Mesendoderm (in vitro differentiated cells): ENCODE data around the gene DMBT1.

Experiments used
- DNase-seq: peaks from one replicate; pipeline ENCODE4 v3.0.0; 2013
- H2AK5ac ChIP-seq: 2 replicates; pipeline ENCODE4 v1.6.1; 2013; ENCODE audit warnings: low read length, inconsistent platforms
- H2BK120ac ChIP-seq: 2 replicates; pipeline ENCODE4 v1.6.1; 2013; ENCODE audit warnings: low read depth, mild to moderate bottlenecking, low read length, moderate library complexity, mixed read lengths
- H2BK15ac ChIP-seq: replicated peaks from 2 replicates; pipeline ENCODE4 v1.6.1; 2013; ENCODE audit warnings: low read depth, mild to moderate bottlenecking, moderate library complexity
- H2BK5ac ChIP-seq: 2 replicates; pipeline ENCODE4 v1.6.1; 2013; ENCODE audit warnings: low read length, inconsistent platforms
- H3K18ac ChIP-seq: 2 replicates; pipeline ENCODE4 v1.6.1; 2013; ENCODE audit warnings: mild to moderate bottlenecking, low read length, mixed read lengths
- H3K23ac ChIP-seq: one replicate; pipeline ENCODE4 v1.6.1; 2013; ENCODE audit warnings: low read length
- H3K27ac ChIP-seq: 2 replicates; pipeline ENCODE4 v1.5.1; 2013; ENCODE audit warnings: low read depth, mild to moderate bottlenecking, inconsistent platforms, low read length, moderate library complexity
- H3K27me3 ChIP-seq: 2 replicates; pipeline ENCODE4 v1.6.1; 2013; ENCODE audit warnings: low read length, control low read depth, mild to moderate bottlenecking, inconsistent platforms; ENCODE audit not compliant: insufficient read depth, poor library complexity
- H3K36me3 ChIP-seq: 2 replicates; pipeline ENCODE4 v1.6.1; 2013; ENCODE audit warnings: low read length, inconsistent platforms; ENCODE audit not compliant: control insufficient read depth, insufficient read depth
- H3K4ac ChIP-seq: one replicate; pipeline ENCODE4 v1.6.1; 2013; ENCODE audit warnings: low read depth, mild to moderate bottlenecking, low read length, moderate library complexity
- H3K4me1 ChIP-seq: 2 replicates; pipeline ENCODE4 v1.6.1; 2013; ENCODE audit warnings: low read depth, low read length, inconsistent platforms; ENCODE audit not compliant: control insufficient read depth
- H3K4me2 ChIP-seq: 2 replicates; pipeline ENCODE4 v1.6.1; 2013; ENCODE audit warnings: low read length
- H3K4me3 ChIP-seq: 2 replicates; pipeline ENCODE4 v1.5.1; 2013; ENCODE audit warnings: mild to moderate bottlenecking, low read length
- H3K56ac ChIP-seq: one replicate; pipeline ENCODE4 v1.6.1; 2013; ENCODE audit warnings: low read length
- H3K79me1 ChIP-seq: 2 replicates; pipeline ENCODE4 v1.6.1; 2013; ENCODE audit warnings: low read length, inconsistent platforms
- H3K79me2 ChIP-seq: 2 replicates; pipeline ENCODE4 v1.6.1; 2013; ENCODE audit warnings: mild to moderate bottlenecking, low read length; ENCODE audit not compliant: control insufficient read depth, insufficient read depth
- H3K9ac ChIP-seq: 2 replicates; pipeline ENCODE4 v1.6.1; 2013; ENCODE audit warnings: low read length, inconsistent platforms
- H4K5ac ChIP-seq: one replicate; pipeline ENCODE4 v1.6.1; 2013; ENCODE audit warnings: low read length
- H4K8ac ChIP-seq: one replicate; pipeline ENCODE4 v1.6.1; 2013; ENCODE audit warnings: low read depth, mild to moderate bottlenecking, control low read depth, low read length, moderate library complexity
- WGBS: extraction: QIAGEN DNeasy Blood & Tissue Kit; methylation state at CpG from one replicate; pipeline ENCODE4 v1.1.7; 2013; ENCODE audit warnings: low lambda C conversion rate, missing lambda C conversion rate; ENCODE audit not compliant: insufficient coverage; ENCODE audit errors: extremely low coverage; 5-methylcytosine and 5-hydroxymethylcytosine counted together

The DMBT1 gene

DNA sequence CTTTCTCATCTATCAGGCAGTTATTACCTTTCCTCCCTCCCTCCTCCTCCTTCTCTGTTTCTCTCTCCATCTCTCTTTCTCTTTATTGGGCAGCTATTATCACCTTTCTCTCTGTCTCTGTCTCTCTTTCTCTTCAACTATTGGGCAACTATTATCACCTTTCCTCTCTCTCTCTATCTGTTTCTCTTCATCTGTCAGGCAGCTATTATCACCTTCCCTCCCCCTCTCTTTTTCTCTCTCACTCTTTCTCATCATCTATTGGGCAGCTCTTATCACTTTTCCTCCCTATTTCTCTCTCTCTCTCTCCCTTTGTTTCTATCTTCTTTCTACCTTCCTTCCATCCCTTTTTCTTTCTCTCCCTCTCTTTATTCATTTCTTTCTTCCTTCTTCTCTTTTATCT, 1.2 kb downstream of the DMBT1 start:
- peak; percentile 47 for DNase-seq
- Histone ChIP-seq H3K79me1 (no peaks in the 10 kb centered on the region), H2BK120ac (no peak overlapping the region), H4K8ac (no peak overlapping the region), H3K4me3 (no peak overlapping the region), H4K5ac (no peak overlapping the region), H3K23ac (no peak overlapping the region), H3K4me2 (no peak overlapping the region), H3K79me2 (no peaks in the 10 kb centered on the region), H3K27me3 (no peaks in the 10 kb centered on the region), H2BK5ac (no peak overlapping the region), H3K27ac (no peak overlapping the region), H3K56ac (no peak overlapping the region), H3K9ac (no peak overlapping the region), H2BK15ac (no peak overlapping the region), H3K4me1 (peaks cover 15% of the 10 kb centered on the region), H2AK5ac (no peak overlapping the region), H3K36me3 (no peaks in the 10 kb centered on the region), H3K18ac (no peak overlapping the region), H3K4ac (no peak overlapping the region)

DNA sequence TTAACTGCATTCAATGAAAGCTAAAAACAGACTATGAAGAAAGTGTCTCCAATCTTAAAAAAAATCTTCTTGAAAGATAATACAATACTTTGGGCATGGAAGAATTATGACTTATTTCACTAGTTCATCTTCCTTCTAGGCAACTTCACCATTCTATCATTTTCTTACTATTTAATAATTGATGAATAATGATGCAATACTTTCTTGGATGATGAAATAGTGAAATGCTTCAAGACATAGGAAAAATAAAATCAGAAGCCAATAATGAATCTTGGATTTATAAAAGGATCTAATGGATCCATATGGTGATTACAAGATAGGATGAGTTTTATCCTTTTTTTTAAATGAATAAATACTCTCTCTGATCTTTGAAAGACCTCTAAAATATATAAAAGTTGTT, 4.4 kb downstream of the DMBT1 start:
- H3K79me1 ChIP-seq = no peaks in the 10 kb centered on the region
- H3K4ac ChIP-seq = no peak overlapping the region
- H2AK5ac ChIP-seq = no peak overlapping the region
- no peak overlapping the region for H3K18ac ChIP-seq
- no peak overlapping the region for H3K9ac ChIP-seq
- no peaks in the 10 kb centered on the region for H3K36me3 ChIP-seq
- no peak overlapping the region for H2BK5ac ChIP-seq
- no peak overlapping the region for H3K56ac ChIP-seq
- H2BK15ac ChIP-seq = no peak overlapping the region
- no peak overlapping the region for H3K4me2 ChIP-seq
- H3K4me3 ChIP-seq = no peak overlapping the region
- no peak overlapping the region for H2BK120ac ChIP-seq
- H3K4me1 ChIP-seq = peaks cover 2% of the 10 kb centered on the region
- no peak overlapping the region for H4K8ac ChIP-seq
- no peak overlapping the region for H4K5ac ChIP-seq
- no peaks in the 10 kb centered on the region for H3K27me3 ChIP-seq
- H3K79me2 ChIP-seq = no peaks in the 10 kb centered on the region
- no peak overlapping the region for H3K27ac ChIP-seq
- no peak overlapping the region for H3K23ac ChIP-seq
- no peak for DNase-seq

DNA sequence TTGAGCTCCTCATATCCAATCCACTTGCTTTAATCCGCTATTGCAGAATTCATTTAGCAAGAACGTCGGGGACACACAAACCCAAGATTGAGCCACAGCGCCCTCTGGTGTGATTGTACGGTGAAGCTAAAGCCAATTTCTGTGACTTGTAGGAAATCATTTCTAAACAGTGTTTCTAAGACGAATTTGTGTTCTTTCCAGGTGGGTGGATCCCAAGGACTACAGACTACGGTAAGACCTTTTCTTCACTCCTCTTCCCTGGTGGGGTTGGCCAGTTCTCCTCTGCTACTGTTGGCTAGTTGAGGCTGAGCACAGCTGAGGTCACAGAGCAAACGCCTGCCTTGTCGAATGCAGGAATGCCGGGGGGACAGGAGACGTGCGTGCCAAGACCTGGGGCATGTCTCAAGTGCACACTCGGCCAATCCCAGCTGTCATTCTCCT, 5.2 kb downstream of the DMBT1 start:
- no peak overlapping the region for H3K27ac ChIP-seq
- no CpG with 5 or more reads among the region's 13 CpGs for WGBS
- H3K4me3 ChIP-seq = no peak overlapping the region

DNA sequence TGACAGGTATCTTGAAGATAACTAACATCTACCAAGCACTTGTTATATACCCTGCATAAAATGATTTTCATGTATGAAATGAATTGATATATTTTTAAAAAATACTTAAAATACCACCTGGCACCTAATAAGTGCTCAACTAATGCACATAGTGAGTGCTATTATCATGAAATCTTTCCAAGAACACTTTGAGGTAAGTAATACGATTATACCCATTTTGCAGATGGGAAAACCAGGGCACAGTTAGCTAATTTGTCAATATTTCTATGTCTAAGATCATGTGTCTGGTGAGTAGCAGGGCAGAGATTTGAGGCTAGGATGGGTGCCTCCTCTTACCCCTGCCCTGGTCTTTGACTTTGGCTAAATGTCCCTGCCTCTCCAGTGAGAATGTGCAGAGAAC, 6.1 kb downstream of the DMBT1 start:
- Histone ChIP-seq H3K27ac (no peak overlapping the region), H3K36me3 (no peaks in the 10 kb centered on the region), H2BK15ac (no peak overlapping the region), H3K9ac (no peak overlapping the region), H3K4me3 (no peak overlapping the region), H2AK5ac (no peak overlapping the region), H4K5ac (no peak overlapping the region), H3K79me2 (no peaks in the 10 kb centered on the region), H3K18ac (no peak overlapping the region), H3K4ac (no peak overlapping the region), H2BK120ac (no peak overlapping the region), H3K23ac (no peak overlapping the region), H3K79me1 (no peaks in the 10 kb centered on the region), H2BK5ac (no peak overlapping the region), H3K56ac (no peak overlapping the region), H3K4me1 (no peaks in the 10 kb centered on the region), H4K8ac (no peak overlapping the region), H3K27me3 (no peaks in the 10 kb centered on the region), H3K4me2 (no peak overlapping the region)
- WGBS = no CpG with 5 or more reads among the region's 1 CpG
- DNase-seq = no peak

More for the DNA sequence above, 5.2 kb downstream of the DMBT1 start:
- no peaks in the 10 kb centered on the region for H3K79me2 ChIP-seq
- no peaks in the 10 kb centered on the region for H3K27me3 ChIP-seq
- H3K56ac ChIP-seq = no peak overlapping the region
- peaks cover 2% of the 10 kb centered on the region for H3K4me1 ChIP-seq
- H3K4me2 ChIP-seq = no peak overlapping the region
- H3K4ac ChIP-seq = no peak overlapping the region
- no peaks in the 10 kb centered on the region for H3K79me1 ChIP-seq
- H2BK5ac ChIP-seq = no peak overlapping the region
- H4K8ac ChIP-seq = no peak overlapping the region
- no peak overlapping the region for H3K23ac ChIP-seq
- H3K9ac ChIP-seq = no peak overlapping the region
- H2AK5ac ChIP-seq = no peak overlapping the region
- H4K5ac ChIP-seq = no peak overlapping the region
- peak; percentile 71 for DNase-seq
- H3K36me3 ChIP-seq = no peaks in the 10 kb centered on the region
- no peak overlapping the region for H3K18ac ChIP-seq
- H2BK120ac ChIP-seq = no peak overlapping the region
- no peak overlapping the region for H2BK15ac ChIP-seq

DNA sequence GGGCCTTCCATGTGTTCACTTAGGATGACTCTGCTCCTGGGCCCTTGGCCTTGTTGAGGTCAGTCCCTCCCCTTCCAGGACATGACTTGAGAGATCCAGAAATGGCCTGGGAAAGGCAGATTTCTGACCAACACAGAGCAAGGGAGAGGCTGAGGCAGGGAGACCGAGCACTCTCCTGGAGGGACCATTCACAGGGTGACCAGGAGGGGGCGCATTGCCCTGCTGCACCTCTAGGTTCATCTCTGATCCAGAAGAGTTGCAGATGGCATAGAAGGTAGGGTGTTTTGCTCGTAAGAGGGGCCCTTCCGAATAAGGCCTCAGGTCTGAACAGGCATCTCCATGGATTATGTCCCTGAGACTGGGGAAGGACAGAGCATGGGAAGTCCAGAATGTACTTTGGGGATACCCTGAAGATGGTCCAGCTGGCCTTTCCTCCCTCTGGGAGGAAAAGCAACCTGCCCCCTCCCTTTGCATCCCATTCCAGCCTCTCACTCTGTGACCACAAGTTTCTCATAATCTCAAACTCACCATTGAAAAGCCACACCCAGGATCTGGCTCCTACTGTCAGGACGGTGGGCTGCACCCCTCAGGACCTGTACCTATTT, 6.6 kb downstream of the DMBT1 start:
- Histone ChIP-seq H3K79me1 (no peaks in the 10 kb centered on the region), H4K8ac (no peak overlapping the region), H3K79me2 (no peaks in the 10 kb centered on the region), H3K4me2 (no peak overlapping the region), H3K36me3 (no peaks in the 10 kb centered on the region), H3K9ac (no peak overlapping the region), H3K4ac (no peak overlapping the region), H2BK15ac (no peak overlapping the region), H2BK5ac (no peak overlapping the region), H4K5ac (no peak overlapping the region), H3K27me3 (no peaks in the 10 kb centered on the region), H2AK5ac (no peak overlapping the region), H3K4me1 (no peaks in the 10 kb centered on the region), H3K56ac (no peak overlapping the region), H3K4me3 (no peak overlapping the region), H3K27ac (no peak overlapping the region), H2BK120ac (no peak overlapping the region), H3K18ac (no peak overlapping the region), H3K23ac (no peak overlapping the region)
- DNase-seq = peak; percentile 52
- whole genome bisulfite sequencing = no CpG with 5 or more reads among the region's 5 CpGs

DNA sequence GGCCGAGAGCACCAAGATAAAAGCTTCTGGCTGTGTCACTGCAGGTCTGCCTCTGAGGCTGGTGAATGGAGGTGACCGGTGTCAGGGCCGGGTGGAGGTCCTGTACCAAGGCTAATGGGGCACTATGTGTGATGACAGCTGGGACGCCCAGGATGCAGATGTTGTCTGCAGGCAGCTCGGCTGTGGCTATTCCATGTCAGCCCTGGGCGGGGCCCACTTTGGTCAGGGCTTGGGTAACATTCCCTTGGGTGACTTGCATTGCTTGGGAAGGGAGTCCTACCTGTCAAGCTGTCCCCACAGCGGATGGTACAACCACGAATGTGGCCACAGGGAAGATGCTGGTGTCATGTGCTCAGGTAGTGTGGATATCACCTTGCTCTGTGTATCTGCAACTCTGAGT, 8.0 kb downstream of the DMBT1 start:
- WGBS = no CpG with 5 or more reads among the region's 8 CpGs
- no peak overlapping the region for H2AK5ac ChIP-seq

More for the DNA sequence above, 8.0 kb downstream of the DMBT1 start:
- no peaks in the 10 kb centered on the region for H3K4me1 ChIP-seq
- H3K18ac ChIP-seq = no peak overlapping the region
- H4K5ac ChIP-seq = no peak overlapping the region
- H3K27ac ChIP-seq = no peak overlapping the region
- H3K4me2 ChIP-seq = no peak overlapping the region
- H3K79me1 ChIP-seq = no peaks in the 10 kb centered on the region
- H3K79me2 ChIP-seq = no peaks in the 10 kb centered on the region
- no peak overlapping the region for H3K4me3 ChIP-seq
- H3K23ac ChIP-seq = no peak overlapping the region
- H2BK120ac ChIP-seq = no peak overlapping the region
- no peaks in the 10 kb centered on the region for H3K36me3 ChIP-seq
- H3K56ac ChIP-seq = no peak overlapping the region
- no peak overlapping the region for H3K4ac ChIP-seq
- H2BK15ac ChIP-seq = no peak overlapping the region
- no peaks in the 10 kb centered on the region for H3K27me3 ChIP-seq
- no peak overlapping the region for H2BK5ac ChIP-seq
- DNase-seq = no peak
- H4K8ac ChIP-seq = no peak overlapping the region
- H3K9ac ChIP-seq = no peak overlapping the region
